Measurements from ENCODE around the gene PET117.

Gene PET117

GRCh38 chr20:18138266-18138582 is 561 bp downstream of the PET117 start:
- Histone ChIP-seq H3K4me3 (ENCODE audit: low read depth in 1 of 2, low read length in 2 of 2) (peak overlapping the region; percentile 52 to 76), H3K4me2 (ENCODE audit: insufficient read depth, low read length) (peak overlapping the region; percentile 72), H3K4me1 (ENCODE audit: insufficient read depth, low read length) (peaks cover 22% of the 10 kb centered on the region), H3K79me2 (ENCODE audit: insufficient read depth, low read length) (peaks cover 46% of the 10 kb centered on the region), H2AFZ (ENCODE audit: low read depth, low read length) (peak overlapping the region; percentile 91), H3K27me3 (ENCODE audit: insufficient read depth, low read length, poor library complexity) (peaks cover 4% of the 10 kb centered on the region), H3K27ac (ENCODE audit: low read length) (peak overlapping the region; percentile 87), H4K20me1 (ENCODE audit: insufficient read depth, low read length) (peaks cover 8% of the 10 kb centered on the region; the same call in 1 of the 2 replicates), H3K9ac (ENCODE audit: low read depth, low read length) (peak overlapping the region; percentile 88), H3K36me3 (ENCODE audit: insufficient read depth, low read length) (peaks cover 19% of the 10 kb centered on the region), H3K9me3 (ENCODE audit: insufficient read depth, low read length, severe bottlenecking) (no peaks in the 10 kb centered on the region)
- ATAC-seq (ENCODE audit: insufficient read depth, low read depth) (no peak; the same call in 2 of the 3 replicates), DNase-seq (no peak)
- no peak for TF ChIP-seq CTCF (IDR thresholded peaks at IDR 0.05; ENCODE audit: borderline replicate concordance, extremely low read depth, low read length, poor library complexity, severe bottlenecking)
- TF ChIP-seq EZH2 (IDR thresholded peaks at IDR 0.05; ENCODE audit: borderline replicate concordance, low read depth, low read length, severe bottlenecking) = no peak

GRCh38 chr20:18138639-18139583 is 1.2 kb downstream of the PET117 start:
- ATAC-seq (ENCODE audit: insufficient read depth, low read depth) (no peak), DNase-seq (no peak)
- Histone ChIP-seq H3K27ac (ENCODE audit: low read length) (peak overlapping the region; percentile 87), H3K9me3 (ENCODE audit: insufficient read depth, low read length, severe bottlenecking) (no peaks in the 10 kb centered on the region), H4K20me1 (ENCODE audit: insufficient read depth, low read length) (peaks cover 8% of the 10 kb centered on the region; the same call in 1 of the 2 replicates), H3K9ac (ENCODE audit: low read depth, low read length) (peak overlapping the region; percentile 88), H2AFZ (ENCODE audit: low read depth, low read length) (peak overlapping the region; percentile 91; the same call in 1 of the 2 replicates), H3K36me3 (ENCODE audit: insufficient read depth, low read length) (peaks cover 22% of the 10 kb centered on the region), H3K4me2 (ENCODE audit: insufficient read depth, low read length) (peak overlapping the region; percentile 72), H3K79me2 (ENCODE audit: insufficient read depth, low read length) (peaks cover 46% of the 10 kb centered on the region), H3K27me3 (ENCODE audit: insufficient read depth, low read length, poor library complexity) (no peaks in the 10 kb centered on the region), H3K4me3 (ENCODE audit: low read depth in 1 of 2, low read length in 2 of 2) (peak overlapping the region; percentile 52 to 76), H3K4me1 (ENCODE audit: insufficient read depth, low read length) (peaks cover 22% of the 10 kb centered on the region)
- TF ChIP-seq CTCF (IDR thresholded peaks at IDR 0.05; ENCODE audit: borderline replicate concordance, extremely low read depth, low read length, poor library complexity, severe bottlenecking) = no peak
- TF ChIP-seq EZH2 (IDR thresholded peaks at IDR 0.05; ENCODE audit: borderline replicate concordance, low read depth, low read length, severe bottlenecking) = no peak

DNA sequence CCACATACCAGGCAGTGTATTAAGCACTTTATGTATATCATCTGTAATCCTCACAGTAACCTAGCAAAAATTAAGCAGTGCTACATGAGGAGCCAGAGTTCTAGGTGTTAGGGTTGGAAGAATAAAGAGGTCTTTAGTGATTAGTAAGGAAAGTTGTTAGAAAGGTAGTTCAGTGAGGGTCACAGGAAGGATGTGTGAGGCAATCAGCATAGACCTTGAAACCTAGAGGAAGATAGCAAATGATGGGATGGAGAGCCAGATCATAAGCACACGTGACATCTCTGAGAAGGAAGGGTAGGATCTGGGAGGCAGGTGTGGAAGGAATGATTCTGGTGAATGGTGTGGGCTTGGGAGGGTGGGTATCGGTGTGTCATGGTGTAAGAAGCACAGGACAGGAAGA is 2.2 kb downstream of the PET117 start:
- no peak overlapping the region for H2AFZ ChIP-seq (ENCODE audit: low read depth, low read length)
- peaks cover 32% of the 10 kb centered on the region for H3K36me3 ChIP-seq (ENCODE audit: insufficient read depth, low read length)
- H3K79me2 ChIP-seq (ENCODE audit: insufficient read depth, low read length) = peaks cover 46% of the 10 kb centered on the region
- H3K27me3 ChIP-seq (ENCODE audit: insufficient read depth, low read length, poor library complexity) = no peaks in the 10 kb centered on the region
- H3K9me3 ChIP-seq (ENCODE audit: insufficient read depth, low read length, severe bottlenecking) = no peaks in the 10 kb centered on the region
- DNase-seq = no peak
- ATAC-seq (ENCODE audit: insufficient read depth, low read depth) = no peak
- peak overlapping the region in 1 of 2 experiments; percentile 76; a peak in 2 of 4 replicates for H3K4me3 ChIP-seq (ENCODE audit: low read depth in 1 of 2, low read length in 2 of 2)
- peaks cover 8% of the 10 kb centered on the region; the same call in 1 of the 2 replicates for H4K20me1 ChIP-seq (ENCODE audit: insufficient read depth, low read length)
- TF ChIP-seq CTCF (IDR thresholded peaks at IDR 0.05; ENCODE audit: borderline replicate concordance, extremely low read depth, low read length, poor library complexity, severe bottlenecking) (no peak), EZH2 (IDR thresholded peaks at IDR 0.05; ENCODE audit: borderline replicate concordance, low read depth, low read length, severe bottlenecking) (no peak)
- H3K27ac ChIP-seq (ENCODE audit: low read length) = peak overlapping the region; percentile 20; the same call in 1 of the 2 replicates
- peak overlapping the region; percentile 72 for H3K4me2 ChIP-seq (ENCODE audit: insufficient read depth, low read length)
- H3K4me1 ChIP-seq (ENCODE audit: insufficient read depth, low read length) = peaks cover 22% of the 10 kb centered on the region
- peak overlapping the region; percentile 88 for H3K9ac ChIP-seq (ENCODE audit: low read depth, low read length)
